Colonic mucosa (tissue), 4 donors: Measurements from ENCODE around the gene TRABD2B. TPM values are rescaled to one million over a fixed set of nuclear protein-coding genes. Genes with fewer than 3 reads are reported as not detected.

Experiments
- DNase-seq: peaks from one replicate; pipeline ENCODE4 v3.0.0-alpha.2; 2020
- H3K27ac ChIP-seq: fragments of 200-600 bp; one replicate; pipeline ENCODE4 v1.8.0; 2021
- H3K27me3 ChIP-seq: fragments of 200-600 bp; one replicate; pipeline ENCODE4 v1.8.0; 2021
- H3K36me3 ChIP-seq: fragments of 200-600 bp; one replicate; pipeline ENCODE4 v1.8.0; 2021
- H3K4me1 ChIP-seq: fragments of 200-600 bp; one replicate; pipeline ENCODE4 v1.8.0; 2021; ENCODE audit warnings: mild to moderate bottlenecking
- H3K4me3 ChIP-seq: fragments of 200-600 bp; one replicate; pipeline ENCODE4 v1.8.0; 2021
- H3K9ac ChIP-seq, 2 donors: one replicate each; pipeline ENCODE4 v1.7.0; 2013; ENCODE audit warnings: control low read depth in 2 of 2, low read depth in 2 of 2, low read length in 2 of 2
- H3K9me3 ChIP-seq: fragments of 200-600 bp; one replicate; pipeline ENCODE4 v1.8.0; 2021
- CTCF ChIP-seq: fragments of 200-600 bp; IDR thresholded peaks from one replicate; pipeline ENCODE4 v1.8.0; 2022; ENCODE audit warnings: antibody characterized with exemption, mild to moderate bottlenecking
- intact Hi-C: fragments of 100-400 bp; cut with DNase I; formaldehyde crosslinking; loops from one replicate; pipeline ENCODE4 v1.14.1; 2022
- total RNA-seq, 2 donors: library from RNA; stranded (reverse); fragmentation: NEBNext Ultra II Directional in 1 of 2; extraction: Animal tissue kit (Norgen Biotek cat#: 25700) in 1 of 2; gene quantifications; one replicate each; pipeline ENCODE4 v1.2.1, GENCODE V29; 2021
- donor health status: healthy.
- donor health status: DM: no; HTN: no; CAD: no.
- donor health status: DM: no; HTN: no; CAD: no.

TRABD2B gene
- total RNA-seq, 2 donors from 2014 or later: 0.42 to 0.77 TPM

GRCh38 chr1:47847763-47848162 lies 149.4 kb downstream of the TRABD2B start:
- no peak for DNase-seq
- no peak for TF ChIP-seq CTCF

GRCh38 chr1:47844558-47844955 lies 152.6 kb downstream of the TRABD2B start:
- H3K4me1 ChIP-seq: no peaks in the 10 kb centered on the region

More at GRCh38 chr1:47847763-47848162, 149.4 kb downstream of the TRABD2B start:
- H3K4me3 ChIP-seq: no peak overlapping the region
- no peaks in the 10 kb centered on the region for H3K27me3 ChIP-seq
- H3K9ac ChIP-seq: no peak overlapping the region
- H3K9me3 ChIP-seq: no peaks in the 10 kb centered on the region
- no peaks in the 10 kb centered on the region for H3K4me1 ChIP-seq
- intact Hi-C loops: no loop called here
- no peaks in the 10 kb centered on the region for H3K36me3 ChIP-seq
- H3K27ac ChIP-seq: no peak overlapping the region

GRCh38 chr1:47843781-47844557 lies 153.2 kb downstream of the TRABD2B start:
- DNase-seq: no peak

More at GRCh38 chr1:47844558-47844955, 152.6 kb downstream of the TRABD2B start:
- H3K36me3 ChIP-seq: no peaks in the 10 kb centered on the region
- H3K9ac ChIP-seq: no peak overlapping the region
- H3K4me3 ChIP-seq: no peak overlapping the region
- H3K9me3 ChIP-seq: no peaks in the 10 kb centered on the region
- no peak for DNase-seq
- intact Hi-C loops: no loop called here
- H3K27me3 ChIP-seq: no peaks in the 10 kb centered on the region
- H3K27ac ChIP-seq: no peak overlapping the region
- no peak for TF ChIP-seq CTCF

GRCh38 chr1:47843059-47843458 lies 154.1 kb downstream of the TRABD2B start:
- DNase-seq: no peak
- intact Hi-C loops: no loop called here
- Histone ChIP-seq H3K36me3 (no peaks in the 10 kb centered on the region), H3K4me1 (no peaks in the 10 kb centered on the region), H3K27me3 (no peaks in the 10 kb centered on the region), H3K27ac (no peak overlapping the region), H3K9me3 (no peaks in the 10 kb centered on the region), H3K9ac (no peak overlapping the region), H3K4me3 (no peak overlapping the region)
- TF ChIP-seq CTCF: no peak

More at GRCh38 chr1:47843781-47844557, 153.2 kb downstream of the TRABD2B start:
- Histone ChIP-seq H3K36me3 (no peaks in the 10 kb centered on the region), H3K9ac (no peak overlapping the region), H3K27ac (no peak overlapping the region), H3K4me1 (no peaks in the 10 kb centered on the region), H3K4me3 (no peak overlapping the region), H3K27me3 (no peaks in the 10 kb centered on the region), H3K9me3 (no peaks in the 10 kb centered on the region)
- no peak for TF ChIP-seq CTCF
- intact Hi-C loops: no loop called here

- peaks cover 3% of the 10 kb centered on the region for H3K4me1 ChIP-seq
- no peak for TF ChIP-seq CTCF
- H3K4me3 ChIP-seq: no peak overlapping the region
- no peak overlapping the region for H3K9ac ChIP-seq
- no peak for DNase-seq
- intact Hi-C loops: no loop called here
- no peaks in the 10 kb centered on the region for H3K9me3 ChIP-seq
- H3K36me3 ChIP-seq: no peaks in the 10 kb centered on the region
- no peak overlapping the region for H3K27ac ChIP-seq
- H3K27me3 ChIP-seq: no peaks in the 10 kb centered on the region
Observed at GRCh38 chr1:47842228-47842919, 154.8 kb downstream of the TRABD2B start.
